WTC11 (cell line): ENCODE measurements around the gene FNDC11. TPM values are rescaled to one million over a fixed set of nuclear protein-coding genes. Genes with fewer than 3 reads are reported as not detected.

Experiments used
- ATAC-seq: fragments of 200-7000 bp; cut with Tn5 transposase; 2 replicates; pipeline ENCODE4 v1.10.0; 2021; ENCODE audit warnings: mild to moderate bottlenecking, moderate library complexity
- CTCF ChIA-PET: fragments of 300-600 bp; sonication (Branson Sonifier 250); formaldehyde crosslinking; loops from one replicate; lab custom pipeline; 2021; ENCODE audit warnings: antibody characterized with exemption; lab: Charles Lee
- POLR2A ChIA-PET: fragments of 350-600 bp; sonication (Branson Sonifier 250); formaldehyde crosslinking; loops from one replicate; lab custom pipeline; 2021; ENCODE audit warnings: antibody characterized with exemption; lab: Charles Lee
- DNase-seq: peaks from one replicate; pipeline ENCODE4 v3.0.0; 2021; ENCODE audit warnings: low spot score
- H3K27ac Mint-ChIP-seq: 2 replicates; pipeline ENCODE4 v1.8.0; 2021; ENCODE audit warnings: mixed read lengths
- H3K27me3 Mint-ChIP-seq: 2 replicates; pipeline ENCODE4 v1.8.0; 2021; ENCODE audit warnings: low read depth, mild to moderate bottlenecking, moderate library complexity, mixed read lengths
- H3K36me3 Mint-ChIP-seq: 2 replicates; pipeline ENCODE4 v1.8.0; 2021; ENCODE audit warnings: mixed read lengths
- H3K4me1 Mint-ChIP-seq: 2 replicates; pipeline ENCODE4 v1.8.0; 2022; ENCODE audit warnings: mixed read lengths
- H3K4me3 Mint-ChIP-seq: 2 replicates; pipeline ENCODE4 v1.8.0; 2021; ENCODE audit warnings: mild to moderate bottlenecking, moderate library complexity, mixed read lengths
- H3K9me3 Mint-ChIP-seq: 2 replicates; pipeline ENCODE4 v1.8.0; 2021; ENCODE audit warnings: mixed read lengths
- CREB1 ChIP-seq: sonication (generic); formaldehyde crosslinking; IDR thresholded peaks from 2 replicates; pipeline ENCODE4 v1.8.0; 2023; ENCODE audit warnings: mild to moderate bottlenecking, missing genetic modification reagents
- KAT7 ChIP-seq: sonication (generic); formaldehyde crosslinking; IDR thresholded peaks from 2 replicates; pipeline ENCODE4 v1.8.1; 2023; ENCODE audit warnings: missing genetic modification reagents, mild to moderate bottlenecking, borderline replicate concordance
- NFE2L1 ChIP-seq: sonication (generic); formaldehyde crosslinking; IDR thresholded peaks from 2 replicates; pipeline ENCODE4 v1.8.1; 2023; ENCODE audit warnings: missing genetic modification reagents
- RELA ChIP-seq: sonication (generic); formaldehyde crosslinking; IDR thresholded peaks from 2 replicates; pipeline ENCODE4 v1.8.1; 2022; ENCODE audit warnings: missing genetic modification reagents, mild to moderate bottlenecking, borderline replicate concordance
- SMAD4 ChIP-seq: sonication (generic); formaldehyde crosslinking; IDR thresholded peaks from 2 replicates; pipeline ENCODE4 v1.8.0; 2022; ENCODE audit warnings: mild to moderate bottlenecking, missing genetic modification reagents
- total RNA-seq: library from RNA; stranded (reverse); gene quantifications from 3 replicates; pipeline ENCODE4 v1.2.3, GENCODE V29; 2021
- TF ChIP-seq, protein P1 (sequence below): fragments of 200-600 bp; IDR thresholded peaks from 2 replicates; pipeline ENCODE4 v1.8.0; 2022; ENCODE audit warnings: antibody characterized with exemption
- TF ChIP-seq, protein P2 (sequence below): sonication (generic); formaldehyde crosslinking; IDR thresholded peaks from 2 replicates; pipeline ENCODE4 v1.8.0; 2022; ENCODE audit warnings: mild to moderate bottlenecking, missing genetic modification reagents
- TF ChIP-seq, protein P3 (sequence below): fragments of 250-450 bp; sonication (Bioruptor Pico); IDR thresholded peaks from 2 replicates; pipeline ENCODE4 v1.9.0; 2021; ENCODE audit warnings: mild to moderate bottlenecking, borderline replicate concordance
- TF ChIP-seq, protein P4 (sequence below): sonication (generic); formaldehyde crosslinking; IDR thresholded peaks from 2 replicates; pipeline ENCODE4 v1.8.0; 2023; ENCODE audit warnings: mild to moderate bottlenecking, missing genetic modification reagents
- TF ChIP-seq, protein P5 (sequence below): sonication (generic); formaldehyde crosslinking; conservative IDR thresholded peaks from 2 replicates; pipeline ENCODE4 v1.8.1; 2022; ENCODE audit warnings: mild to moderate bottlenecking, missing genetic modification reagents
- TF ChIP-seq, protein P6 (sequence below): fragments of 250-450 bp; sonication (Bioruptor Pico); IDR thresholded peaks from 2 replicates; pipeline ENCODE4 v1.9.0; 2021; ENCODE audit warnings: moderate library complexity, mild to moderate bottlenecking, inconsistent platforms, borderline replicate concordance
- TF ChIP-seq, protein P7 (sequence below): sonication (generic); formaldehyde crosslinking; IDR thresholded peaks from 2 replicates; pipeline ENCODE4 v1.8.0; 2022; ENCODE audit warnings: mild to moderate bottlenecking, missing genetic modification reagents

Gene FNDC11
- total RNA-seq, 1 experiment from 2014 or later, result 3.8 TPM

DNA sequence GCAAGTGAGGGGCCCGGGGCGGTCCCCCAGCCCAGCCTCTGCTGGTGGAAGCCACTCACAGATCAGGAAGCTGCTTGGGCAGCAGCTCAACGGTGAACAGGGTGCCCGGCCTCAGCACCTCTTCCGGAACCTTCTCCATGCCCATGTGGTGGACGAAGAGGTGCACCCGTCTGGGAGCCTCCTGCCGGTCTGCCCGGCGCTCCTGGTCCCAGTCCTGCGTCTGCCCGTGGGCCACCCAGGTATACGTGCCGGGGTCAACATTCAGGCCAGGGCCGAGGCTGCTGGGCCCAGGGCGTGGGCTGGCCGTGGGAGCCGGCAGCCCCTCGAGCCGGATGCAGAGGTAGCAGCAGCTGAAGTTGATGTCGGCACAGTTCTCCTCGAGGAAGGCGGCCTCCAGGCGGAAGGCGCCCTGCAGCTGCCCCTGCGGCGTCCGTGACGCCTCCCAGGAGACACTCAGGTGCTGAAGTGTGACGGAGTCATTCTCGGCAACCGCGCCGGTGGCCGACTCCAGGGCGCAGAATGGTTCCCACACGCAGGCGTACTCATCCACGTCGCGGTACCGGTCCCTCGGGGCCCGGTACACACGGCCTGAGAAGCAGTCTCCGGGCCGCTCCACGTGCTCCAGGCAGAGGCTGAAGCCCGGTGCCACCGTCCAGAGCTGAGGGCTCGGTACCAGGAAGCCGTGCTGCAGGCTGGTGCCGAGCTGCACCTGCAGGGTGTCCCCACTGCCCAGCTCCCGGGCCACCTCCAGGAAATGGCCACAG, 8.7 kb downstream of the FNDC11 start:
- Mint-ChIP-seq H3K4me1 (no peaks in the 10 kb centered on the region), H3K9me3 (no peaks in the 10 kb centered on the region), H3K4me3 (no peak overlapping the region), H3K27ac (no peak overlapping the region), H3K27me3 (no peaks in the 10 kb centered on the region)
- TF ChIP-seq, protein P1, sequence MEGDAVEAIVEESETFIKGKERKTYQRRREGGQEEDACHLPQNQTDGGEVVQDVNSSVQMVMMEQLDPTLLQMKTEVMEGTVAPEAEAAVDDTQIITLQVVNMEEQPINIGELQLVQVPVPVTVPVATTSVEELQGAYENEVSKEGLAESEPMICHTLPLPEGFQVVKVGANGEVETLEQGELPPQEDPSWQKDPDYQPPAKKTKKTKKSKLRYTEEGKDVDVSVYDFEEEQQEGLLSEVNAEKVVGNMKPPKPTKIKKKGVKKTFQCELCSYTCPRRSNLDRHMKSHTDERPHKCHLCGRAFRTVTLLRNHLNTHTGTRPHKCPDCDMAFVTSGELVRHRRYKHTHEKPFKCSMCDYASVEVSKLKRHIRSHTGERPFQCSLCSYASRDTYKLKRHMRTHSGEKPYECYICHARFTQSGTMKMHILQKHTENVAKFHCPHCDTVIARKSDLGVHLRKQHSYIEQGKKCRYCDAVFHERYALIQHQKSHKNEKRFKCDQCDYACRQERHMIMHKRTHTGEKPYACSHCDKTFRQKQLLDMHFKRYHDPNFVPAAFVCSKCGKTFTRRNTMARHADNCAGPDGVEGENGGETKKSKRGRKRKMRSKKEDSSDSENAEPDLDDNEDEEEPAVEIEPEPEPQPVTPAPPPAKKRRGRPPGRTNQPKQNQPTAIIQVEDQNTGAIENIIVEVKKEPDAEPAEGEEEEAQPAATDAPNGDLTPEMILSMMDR, result no peak
- TF ChIP-seq, protein P2, sequence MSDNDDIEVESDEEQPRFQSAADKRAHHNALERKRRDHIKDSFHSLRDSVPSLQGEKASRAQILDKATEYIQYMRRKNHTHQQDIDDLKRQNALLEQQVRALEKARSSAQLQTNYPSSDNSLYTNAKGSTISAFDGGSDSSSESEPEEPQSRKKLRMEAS, result no peak
- TF ChIP-seq, protein P3, sequence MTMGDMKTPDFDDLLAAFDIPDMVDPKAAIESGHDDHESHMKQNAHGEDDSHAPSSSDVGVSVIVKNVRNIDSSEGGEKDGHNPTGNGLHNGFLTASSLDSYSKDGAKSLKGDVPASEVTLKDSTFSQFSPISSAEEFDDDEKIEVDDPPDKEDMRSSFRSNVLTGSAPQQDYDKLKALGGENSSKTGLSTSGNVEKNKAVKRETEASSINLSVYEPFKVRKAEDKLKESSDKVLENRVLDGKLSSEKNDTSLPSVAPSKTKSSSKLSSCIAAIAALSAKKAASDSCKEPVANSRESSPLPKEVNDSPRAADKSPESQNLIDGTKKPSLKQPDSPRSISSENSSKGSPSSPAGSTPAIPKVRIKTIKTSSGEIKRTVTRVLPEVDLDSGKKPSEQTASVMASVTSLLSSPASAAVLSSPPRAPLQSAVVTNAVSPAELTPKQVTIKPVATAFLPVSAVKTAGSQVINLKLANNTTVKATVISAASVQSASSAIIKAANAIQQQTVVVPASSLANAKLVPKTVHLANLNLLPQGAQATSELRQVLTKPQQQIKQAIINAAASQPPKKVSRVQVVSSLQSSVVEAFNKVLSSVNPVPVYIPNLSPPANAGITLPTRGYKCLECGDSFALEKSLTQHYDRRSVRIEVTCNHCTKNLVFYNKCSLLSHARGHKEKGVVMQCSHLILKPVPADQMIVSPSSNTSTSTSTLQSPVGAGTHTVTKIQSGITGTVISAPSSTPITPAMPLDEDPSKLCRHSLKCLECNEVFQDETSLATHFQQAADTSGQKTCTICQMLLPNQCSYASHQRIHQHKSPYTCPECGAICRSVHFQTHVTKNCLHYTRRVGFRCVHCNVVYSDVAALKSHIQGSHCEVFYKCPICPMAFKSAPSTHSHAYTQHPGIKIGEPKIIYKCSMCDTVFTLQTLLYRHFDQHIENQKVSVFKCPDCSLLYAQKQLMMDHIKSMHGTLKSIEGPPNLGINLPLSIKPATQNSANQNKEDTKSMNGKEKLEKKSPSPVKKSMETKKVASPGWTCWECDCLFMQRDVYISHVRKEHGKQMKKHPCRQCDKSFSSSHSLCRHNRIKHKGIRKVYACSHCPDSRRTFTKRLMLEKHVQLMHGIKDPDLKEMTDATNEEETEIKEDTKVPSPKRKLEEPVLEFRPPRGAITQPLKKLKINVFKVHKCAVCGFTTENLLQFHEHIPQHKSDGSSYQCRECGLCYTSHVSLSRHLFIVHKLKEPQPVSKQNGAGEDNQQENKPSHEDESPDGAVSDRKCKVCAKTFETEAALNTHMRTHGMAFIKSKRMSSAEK (CRISPR knock-in tag), result no peak
- TF ChIP-seq RELA (CRISPR knock-in tag) (no peak), NFE2L1 (CRISPR knock-in tag) (no peak), CREB1 (CRISPR knock-in tag) (no peak), KAT7 (CRISPR knock-in tag) (no peak), SMAD4 (CRISPR knock-in tag) (no peak)
- TF ChIP-seq, protein P4, sequence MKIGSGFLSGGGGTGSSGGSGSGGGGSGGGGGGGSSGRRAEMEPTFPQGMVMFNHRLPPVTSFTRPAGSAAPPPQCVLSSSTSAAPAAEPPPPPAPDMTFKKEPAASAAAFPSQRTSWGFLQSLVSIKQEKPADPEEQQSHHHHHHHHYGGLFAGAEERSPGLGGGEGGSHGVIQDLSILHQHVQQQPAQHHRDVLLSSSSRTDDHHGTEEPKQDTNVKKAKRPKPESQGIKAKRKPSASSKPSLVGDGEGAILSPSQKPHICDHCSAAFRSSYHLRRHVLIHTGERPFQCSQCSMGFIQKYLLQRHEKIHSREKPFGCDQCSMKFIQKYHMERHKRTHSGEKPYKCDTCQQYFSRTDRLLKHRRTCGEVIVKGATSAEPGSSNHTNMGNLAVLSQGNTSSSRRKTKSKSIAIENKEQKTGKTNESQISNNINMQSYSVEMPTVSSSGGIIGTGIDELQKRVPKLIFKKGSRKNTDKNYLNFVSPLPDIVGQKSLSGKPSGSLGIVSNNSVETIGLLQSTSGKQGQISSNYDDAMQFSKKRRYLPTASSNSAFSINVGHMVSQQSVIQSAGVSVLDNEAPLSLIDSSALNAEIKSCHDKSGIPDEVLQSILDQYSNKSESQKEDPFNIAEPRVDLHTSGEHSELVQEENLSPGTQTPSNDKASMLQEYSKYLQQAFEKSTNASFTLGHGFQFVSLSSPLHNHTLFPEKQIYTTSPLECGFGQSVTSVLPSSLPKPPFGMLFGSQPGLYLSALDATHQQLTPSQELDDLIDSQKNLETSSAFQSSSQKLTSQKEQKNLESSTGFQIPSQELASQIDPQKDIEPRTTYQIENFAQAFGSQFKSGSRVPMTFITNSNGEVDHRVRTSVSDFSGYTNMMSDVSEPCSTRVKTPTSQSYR, result no peak
- TF ChIP-seq, protein P5, sequence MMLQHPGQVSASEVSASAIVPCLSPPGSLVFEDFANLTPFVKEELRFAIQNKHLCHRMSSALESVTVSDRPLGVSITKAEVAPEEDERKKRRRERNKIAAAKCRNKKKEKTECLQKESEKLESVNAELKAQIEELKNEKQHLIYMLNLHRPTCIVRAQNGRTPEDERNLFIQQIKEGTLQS (CRISPR knock-in tag), result no peak
- TF ChIP-seq, protein P6, sequence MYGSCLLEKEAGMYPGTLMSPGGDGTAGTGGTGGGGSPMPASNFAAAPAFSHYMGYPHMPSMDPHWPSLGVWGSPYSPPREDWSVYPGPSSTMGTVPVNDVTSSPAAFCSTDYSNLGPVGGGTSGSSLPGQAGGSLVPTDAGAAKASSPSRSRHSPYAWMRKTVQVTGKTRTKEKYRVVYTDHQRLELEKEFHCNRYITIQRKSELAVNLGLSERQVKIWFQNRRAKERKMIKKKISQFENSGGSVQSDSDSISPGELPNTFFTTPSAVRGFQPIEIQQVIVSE (CRISPR knock-in tag), result no peak
- TF ChIP-seq, protein P7, sequence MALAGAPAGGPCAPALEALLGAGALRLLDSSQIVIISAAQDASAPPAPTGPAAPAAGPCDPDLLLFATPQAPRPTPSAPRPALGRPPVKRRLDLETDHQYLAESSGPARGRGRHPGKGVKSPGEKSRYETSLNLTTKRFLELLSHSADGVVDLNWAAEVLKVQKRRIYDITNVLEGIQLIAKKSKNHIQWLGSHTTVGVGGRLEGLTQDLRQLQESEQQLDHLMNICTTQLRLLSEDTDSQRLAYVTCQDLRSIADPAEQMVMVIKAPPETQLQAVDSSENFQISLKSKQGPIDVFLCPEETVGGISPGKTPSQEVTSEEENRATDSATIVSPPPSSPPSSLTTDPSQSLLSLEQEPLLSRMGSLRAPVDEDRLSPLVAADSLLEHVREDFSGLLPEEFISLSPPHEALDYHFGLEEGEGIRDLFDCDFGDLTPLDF (CRISPR knock-in tag), result no peak
- TF ChIP-seq, all 79 proteins: peak for 0
- ChIA-PET CTCF (interaction anchor here (1.4 kb wide), 1 partner anchor 25 kb away, joined by 6 read pairs; no protein-coding TSS in a partner anchor), POLR2A (no interaction called here)
- DNase-seq (no peak), ATAC-seq (no peak)
- peaks cover 3% of the 10 kb centered on the region for H3K36me3 Mint-ChIP-seq
